ENCODE measurements around the gene NFATC2. TPM values are rescaled to one million over a fixed set of nuclear protein-coding genes. Genes with fewer than 3 reads are reported as not detected.

Gene NFATC2
- total RNA-seq, 1 donor from 2014 or later: 4.2 TPM

GRCh38 chr20:51402201-51402600 is 140.3 kb downstream of the NFATC2 start:
- no peak for TF ChIP-seq CTCF (IDR thresholded peaks at IDR 0.05; ENCODE audit: borderline replicate concordance)
- Histone ChIP-seq H3K27me3 (ENCODE audit: low read depth) (no peaks in the 10 kb centered on the region), H3K4me3 (no peak overlapping the region), H3K27ac (replicated peaks) (no peak overlapping the region), H3K4me1 (peaks cover 17% of the 10 kb centered on the region), H3K9me3 (replicated peaks) (no peaks in the 10 kb centered on the region), H3K36me3 (no peaks in the 10 kb centered on the region)
- intact Hi-C loops (cut with micrococcal nuclease): no loop called here
- DNase-seq: no peak

- intact Hi-C loops (cut with micrococcal nuclease): no loop called here
- TF ChIP-seq CTCF (IDR thresholded peaks at IDR 0.05; ENCODE audit: borderline replicate concordance): no peak
- Histone ChIP-seq H3K27ac (replicated peaks) (no peak overlapping the region), H3K27me3 (ENCODE audit: low read depth) (no peaks in the 10 kb centered on the region), H3K4me1 (peaks cover 24% of the 10 kb centered on the region), H3K36me3 (no peaks in the 10 kb centered on the region), H3K9me3 (replicated peaks) (no peaks in the 10 kb centered on the region), H3K4me3 (no peak overlapping the region)
- DNase-seq: no peak
These were observed 141.0 kb downstream of the NFATC2 start for GRCh38 chr20:51401496-51401895.

- Histone ChIP-seq H3K27me3 (ENCODE audit: low read depth) (no peaks in the 10 kb centered on the region), H3K4me1 (peaks cover 33% of the 10 kb centered on the region), H3K27ac (replicated peaks) (no peak overlapping the region), H3K4me3 (no peak overlapping the region), H3K9me3 (replicated peaks) (no peaks in the 10 kb centered on the region), H3K36me3 (no peaks in the 10 kb centered on the region)
- intact Hi-C loops (cut with micrococcal nuclease): no loop called here
- no peak for TF ChIP-seq CTCF (IDR thresholded peaks at IDR 0.05; ENCODE audit: borderline replicate concordance)
- DNase-seq: no peak
These were observed 142.2 kb downstream of the NFATC2 start for GRCh38 chr20:51400051-51400926.

- intact Hi-C loops (cut with micrococcal nuclease): no loop called here
- H3K36me3 ChIP-seq: no peaks in the 10 kb centered on the region
- no peak for DNase-seq
- H3K9me3 ChIP-seq (replicated peaks): no peaks in the 10 kb centered on the region
- no peak overlapping the region for H3K27ac ChIP-seq (replicated peaks)
- H3K27me3 ChIP-seq (ENCODE audit: low read depth): no peaks in the 10 kb centered on the region
- H3K4me3 ChIP-seq: no peak overlapping the region
- TF ChIP-seq CTCF (IDR thresholded peaks at IDR 0.05; ENCODE audit: borderline replicate concordance): no peak
- H3K4me1 ChIP-seq: peaks cover 43% of the 10 kb centered on the region
These were observed 143.3 kb downstream of the NFATC2 start for GRCh38 chr20:51399006-51399890.

- no peaks in the 10 kb centered on the region for H3K27me3 ChIP-seq (ENCODE audit: low read depth)
- no peak for DNase-seq
- H3K4me3 ChIP-seq: no peak overlapping the region
- intact Hi-C loops (cut with micrococcal nuclease): no loop called here
- no peak overlapping the region for H3K27ac ChIP-seq (replicated peaks)
- H3K4me1 ChIP-seq: peaks cover 50% of the 10 kb centered on the region
- no peaks in the 10 kb centered on the region for H3K9me3 ChIP-seq (replicated peaks)
- no peak for TF ChIP-seq CTCF (IDR thresholded peaks at IDR 0.05; ENCODE audit: borderline replicate concordance)
- no peaks in the 10 kb centered on the region for H3K36me3 ChIP-seq
These were observed 144.0 kb downstream of the NFATC2 start for GRCh38 chr20:51398552-51398951.
